Retinal pigment epithelial cell (primary cell): ENCODE data around the gene TMEM181.

Experiments
- DNase-seq: peaks from one replicate; pipeline ENCODE4 v3.0.0-alpha.2; 2010; ENCODE audit warnings: low read depth
- H3K4me3 ChIP-seq: 2 replicates; pipeline ENCODE4 v1.5.1; 2011; ENCODE audit warnings: mild to moderate bottlenecking, low read length, control low read depth, moderate library complexity
- CTCF ChIP-seq: conservative IDR thresholded peaks from 2 replicates; pipeline ENCODE4 v1.5.1; 2011; ENCODE audit warnings: low read depth, low read length, control low read depth, inconsistent platforms

TMEM181 gene

GRCh38 chr6:158635427-158636073, 75.7 kb downstream of the TMEM181 start:
- no peak for DNase-seq
- no peak overlapping the region for H3K4me3 ChIP-seq
- no peak for TF ChIP-seq CTCF

GRCh38 chr6:158636778-158637177, 76.9 kb downstream of the TMEM181 start:
- TF ChIP-seq CTCF = no peak
- H3K4me3 ChIP-seq = no peak overlapping the region
- no peak for DNase-seq

- no peak for TF ChIP-seq CTCF
- no peak for DNase-seq
- H3K4me3 ChIP-seq = no peak overlapping the region
Observed at GRCh38 chr6:158638324-158638854, 78.5 kb downstream of the TMEM181 start.

GRCh38 chr6:158639056-158639455, 79.2 kb downstream of the TMEM181 start:
- H3K4me3 ChIP-seq = no peak overlapping the region
- TF ChIP-seq CTCF = no peak
- DNase-seq = no peak

GRCh38 chr6:158640519-158640918, 80.6 kb downstream of the TMEM181 start:
- H3K4me3 ChIP-seq = no peak overlapping the region
- DNase-seq = no peak
- TF ChIP-seq CTCF = no peak

GRCh38 chr6:158642097-158642601, 82.3 kb downstream of the TMEM181 start:
- peak overlapping the region; percentile 19 for H3K4me3 ChIP-seq
- no peak for TF ChIP-seq CTCF
- DNase-seq = peak; percentile 76

GRCh38 chr6:158643836-158644230, 83.9 kb downstream of the TMEM181 start:
- no peak for DNase-seq
- peak overlapping the region; percentile 75 for H3K4me3 ChIP-seq
- no peak for TF ChIP-seq CTCF
